Prostate gland (tissue), 2 donors: ENCODE results near the gene POLR3B.

ENCODE experiments used
- CTCF ChIP-seq, 4 experiments: fragments of 200-600 bp in 2 of 4; fragments of 450-650 bp in 2 of 4; sonication (generic) in 2 of 4; IDR thresholded peaks; 1 replicate in 3 of 4; 2 replicates in 1 of 4; pipeline ENCODE4 v1.5.1; 2016 to 2019; ENCODE audit warnings: antibody characterized with exemption in 4 of 4, mild to moderate bottlenecking in 2 of 4, moderate library complexity in 2 of 4
- POLR2A ChIP-seq: fragments of 450-650 bp; IDR thresholded peaks from one replicate; pipeline ENCODE4 v1.6.1; 2016; ENCODE audit warnings: antibody characterized with exemption, mild to moderate bottlenecking
- POLR2AphosphoS5 ChIP-seq: sonication (generic); formaldehyde crosslinking; IDR thresholded peaks from one replicate; pipeline ENCODE4 v1.6.1; 2017; ENCODE audit warnings: antibody characterized with exemption

GRCh38 chr12:106342397-106343213 is 14.9 kb upstream of the POLR3B start:
- TF ChIP-seq CTCF (IDR thresholded peaks at IDR 0.05) (no peak), POLR2A (no peak), POLR2AphosphoS5 (peak; percentile 46)
